GDM1 (cell line): ENCODE measurements around the gene GAS7.
A peak's percentile ranks its signal among the peaks of the same experiment; 100 is the strongest.
"Not testable (repeated sequence)": the region's sequence is repeated elsewhere in the genome, so short reads cannot be mapped to it uniquely, and the experiment has no call there.

Experiments used
- DNase-seq: peaks from one replicate; lab custom pipeline; 2025; lab: John Stamatoyannopoulos, UW

GAS7 gene

GRCh38 chr17:10072556-10073425 lies 125.6 kb downstream of the GAS7 start:
- DNase-seq = no peak

GRCh38 chr17:10072086-10072485 lies 126.3 kb downstream of the GAS7 start:
- no peak for DNase-seq

- DNase-seq = no peak
Observed at GRCh38 chr17:10071141-10071540, 127.3 kb downstream of the GAS7 start.

GRCh38 chr17:10070690-10071089 lies 127.7 kb downstream of the GAS7 start:
- DNase-seq = no peak

- no peak for DNase-seq
Observed at GRCh38 chr17:10069301-10069700, 129.1 kb downstream of the GAS7 start.

GRCh38 chr17:10067446-10068143 lies 130.8 kb downstream of the GAS7 start:
- no peak for DNase-seq

- no peak for DNase-seq
Observed at GRCh38 chr17:10064536-10064935, 133.9 kb downstream of the GAS7 start.

- peak; percentile 44 for DNase-seq
Observed at GRCh38 chr17:10063730-10064241, 134.6 kb downstream of the GAS7 start.

- DNase-seq = peak; percentile 43
Observed at GRCh38 chr17:10062691-10063385, 135.6 kb downstream of the GAS7 start.

GRCh38 chr17:10061111-10061845 lies 137.1 kb downstream of the GAS7 start:
- no peak for DNase-seq

GRCh38 chr17:10060526-10060925 lies 137.9 kb downstream of the GAS7 start:
- DNase-seq = no peak

- DNase-seq = no peak
Observed at GRCh38 chr17:10059684-10060211, 138.7 kb downstream of the GAS7 start.

- no peak for DNase-seq
Observed at GRCh38 chr17:10058921-10059683, 139.3 kb downstream of the GAS7 start.

GRCh38 chr17:10057466-10057865 lies 140.9 kb downstream of the GAS7 start:
- DNase-seq = not testable (repeated sequence)

- DNase-seq = no peak
Observed at GRCh38 chr17:10055262-10055975, 143.0 kb downstream of the GAS7 start.

GRCh38 chr17:10053782-10054540 lies 144.4 kb downstream of the GAS7 start:
- no peak for DNase-seq

- no peak for DNase-seq
Observed at GRCh38 chr17:10052106-10052813, 146.1 kb downstream of the GAS7 start.

GRCh38 chr17:10051112-10051511 lies 147.3 kb downstream of the GAS7 start:
- DNase-seq = no peak
